H1 (cell line): ENCODE data around the gene DHRS3. TPM values are rescaled to one million over a fixed set of nuclear protein-coding genes. Genes with fewer than 3 reads are reported as not detected.

Experiments used
- EZH2 ChIP-seq: fragments of 200-600 bp; sonication (generic); IDR thresholded peaks from 2 replicates; pipeline ENCODE4 v1.7.1; 2012; ENCODE audit warnings: low read depth, mild to moderate bottlenecking, moderate library complexity, low read length, inconsistent platforms; ENCODE audit not compliant: severe bottlenecking
- polyA plus RNA-seq, 7 experiments: library from polyadenylated mRNA; depleted of rRNA in 3 of 7; stranded (reverse) in 5 of 7; unstranded in 2 of 7; fragments of >200 nt in 5 of 7; fragments of 200-250 nt in 2 of 7; gene quantifications; 1 replicate in 5 of 7; 2 replicates in 1 of 7; 4 replicates in 1 of 7; pipeline versions ENCODE4 v1.2.1 to v1.2.3, GENCODE V29; 2011 to 2013; ENCODE audit warnings: missing spikeins in 2 of 7, mixed read lengths in 2 of 7
- total RNA-seq: library from RNA; stranded (reverse); fragmentation: NEBNext Ultra II Directional; extraction: Animal tissue kit (Norgen Biotek cat#: 25700); gene quantifications from 2 replicates; pipeline ENCODE4 v1.2.1, GENCODE V29; 2021

DHRS3 gene
- total and polyA plus RNA-seq, 2 of the 8 experiments (the other 6 are each of a cell fraction or from before 2014, with no cell fraction given): 32.5 to 36.4 TPM

DNA sequence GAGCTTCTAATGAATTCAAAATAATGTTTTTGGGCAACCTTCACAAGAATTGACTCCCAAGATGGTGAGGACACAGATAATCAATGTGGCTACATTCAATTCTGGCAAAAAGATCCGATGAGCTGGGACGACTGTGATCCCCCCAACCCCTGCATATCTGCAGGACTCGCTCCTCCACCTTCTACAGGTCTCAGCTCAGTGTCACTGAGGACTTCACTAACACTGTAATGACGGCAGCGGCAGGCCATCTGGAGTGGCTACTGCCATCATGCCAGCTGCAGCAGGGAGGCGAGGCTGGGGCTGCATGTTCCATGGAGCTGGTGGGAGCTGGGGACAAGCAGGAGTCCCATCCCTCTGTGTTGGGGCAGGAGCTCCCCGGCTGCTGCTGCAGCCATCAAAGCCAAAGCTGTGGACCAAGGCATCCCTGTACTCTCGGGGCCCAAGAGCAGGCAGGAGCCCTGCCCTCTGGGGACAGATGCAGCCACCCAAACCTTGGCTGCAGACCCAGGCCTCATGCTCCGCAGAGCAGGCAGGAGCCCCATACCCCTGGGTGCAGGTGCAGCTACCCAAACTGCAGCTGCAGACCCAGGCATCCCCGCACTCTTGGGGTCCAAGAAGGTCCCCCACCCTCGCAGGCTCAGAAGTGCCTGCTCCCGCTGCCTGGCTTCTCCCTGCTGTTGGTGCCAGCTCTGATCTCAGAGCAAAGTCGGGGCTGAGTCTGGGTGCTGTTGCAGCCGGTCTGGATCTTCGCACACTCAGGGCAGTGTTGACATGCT is 12.2 kb upstream of the DHRS3 start (continued):
- TF ChIP-seq EZH2: no peak
